ENCODE data around the gene KIF5A. TPM values are rescaled to one million over a fixed set of nuclear protein-coding genes. Genes with fewer than 3 reads are reported as not detected.
A peak's percentile ranks its signal among the peaks of the same experiment; 100 is the strongest.

KIF5A gene
- total and polyA plus RNA-seq, 2 of the 13 experiments (the other 11 are each of a cell fraction or from before 2014, with no cell fraction given), result 1.6 to 11.9 TPM

DNA sequence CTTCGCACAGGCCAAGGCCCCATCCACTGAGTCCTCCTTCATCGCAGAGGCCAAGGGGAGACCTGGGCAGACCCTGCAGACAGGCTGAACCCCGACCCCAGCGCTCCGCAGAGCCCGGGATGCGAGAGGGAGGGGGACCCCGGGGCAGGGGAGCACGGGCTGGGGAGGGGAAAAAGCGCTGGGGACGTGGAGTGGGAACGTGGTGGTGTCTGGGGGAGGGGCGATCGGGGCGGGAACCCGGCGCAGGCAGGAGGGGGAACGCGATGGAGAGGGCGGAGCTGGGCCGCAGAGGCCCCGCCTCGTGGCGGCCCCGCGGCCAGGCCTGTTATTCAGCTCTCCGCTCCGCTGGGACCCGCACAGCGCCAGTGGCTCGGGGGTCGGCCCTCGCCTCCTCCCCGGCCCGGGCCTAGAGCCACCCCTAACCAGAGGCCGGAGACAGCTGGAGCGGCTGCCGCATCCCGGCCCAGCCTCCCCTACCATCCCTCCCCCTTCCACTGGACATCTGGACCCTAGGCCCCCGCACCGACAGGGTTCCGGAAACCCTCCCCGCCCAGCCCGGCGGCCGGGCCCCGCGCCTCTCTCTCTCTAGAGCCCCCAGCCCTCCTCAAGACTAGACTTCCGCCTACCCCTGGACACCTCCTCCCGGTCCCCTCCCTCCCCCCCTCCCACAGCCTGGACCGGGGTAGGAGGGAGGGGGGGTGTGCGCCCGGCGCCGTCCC, 61.4 kb downstream of the KIF5A start, which contains the start of gene ARHGEF25 (continued):
- no peak for TF ChIP-seq AGO1 (IDR thresholded peaks at IDR 0.05; ENCODE audit: low read depth, low read length, poor library complexity, severe bottlenecking)
- no peak for TF ChIP-seq KAT2B (IDR thresholded peaks at IDR 0.05; ENCODE audit: borderline replicate concordance, low read depth, low read length)
- peak; percentile 39 for TF ChIP-seq ZSCAN21 (CRISPR knock-in tag; IDR thresholded peaks at IDR 0.05; ENCODE audit: borderline replicate concordance)
- TF ChIP-seq ESRRA (CRISPR knock-in tag; IDR thresholded peaks at IDR 0.05; ENCODE audit: low read depth), result no peak
- TF ChIP-seq ZNF660 (CRISPR knock-in tag; IDR thresholded peaks at IDR 0.05; ENCODE audit: borderline replicate concordance, low read depth), result no peak
- TF ChIP-seq PRMT3 (CRISPR knock-in tag; IDR thresholded peaks at IDR 0.05; ENCODE audit: borderline replicate concordance, low read depth), result no peak
- TF ChIP-seq SOX5 (CRISPR knock-in tag; IDR thresholded peaks at IDR 0.05; ENCODE audit: borderline replicate concordance), result peak; percentile 27; the same call in 1 of the 2 replicates
- TF ChIP-seq ZNF138 (CRISPR knock-in tag; IDR thresholded peaks at IDR 0.05; ENCODE audit: low read depth), result no peak
- TF ChIP-seq NFE2L2 (IDR thresholded peaks at IDR 0.05; ENCODE audit: low read length), result no peak
- peak; percentile 61 for TF ChIP-seq SP5 (CRISPR knock-in tag; IDR thresholded peaks at IDR 0.05; ENCODE audit: borderline replicate concordance, low read depth)
- TF ChIP-seq PAXIP1 (CRISPR knock-in tag; conservative IDR thresholded peaks at IDR 0.05), result peak; percentile 62
- TF ChIP-seq ZNF207 (IDR thresholded peaks at IDR 0.05; ENCODE audit: borderline replicate concordance), result no peak
- TF ChIP-seq ZNF547 (CRISPR knock-in tag; IDR thresholded peaks at IDR 0.05), result no peak
- TF ChIP-seq EEA1 (CRISPR knock-in tag; IDR thresholded peaks at IDR 0.05; ENCODE audit: borderline replicate concordance), result no peak
- peak; percentile 75 for TF ChIP-seq ZNF687 (CRISPR knock-in tag; IDR thresholded peaks at IDR 0.05)
- no peak for TF ChIP-seq ZNF326 (CRISPR knock-in tag; IDR thresholded peaks at IDR 0.05; ENCODE audit: borderline replicate concordance)
- TF ChIP-seq, protein P1, sequence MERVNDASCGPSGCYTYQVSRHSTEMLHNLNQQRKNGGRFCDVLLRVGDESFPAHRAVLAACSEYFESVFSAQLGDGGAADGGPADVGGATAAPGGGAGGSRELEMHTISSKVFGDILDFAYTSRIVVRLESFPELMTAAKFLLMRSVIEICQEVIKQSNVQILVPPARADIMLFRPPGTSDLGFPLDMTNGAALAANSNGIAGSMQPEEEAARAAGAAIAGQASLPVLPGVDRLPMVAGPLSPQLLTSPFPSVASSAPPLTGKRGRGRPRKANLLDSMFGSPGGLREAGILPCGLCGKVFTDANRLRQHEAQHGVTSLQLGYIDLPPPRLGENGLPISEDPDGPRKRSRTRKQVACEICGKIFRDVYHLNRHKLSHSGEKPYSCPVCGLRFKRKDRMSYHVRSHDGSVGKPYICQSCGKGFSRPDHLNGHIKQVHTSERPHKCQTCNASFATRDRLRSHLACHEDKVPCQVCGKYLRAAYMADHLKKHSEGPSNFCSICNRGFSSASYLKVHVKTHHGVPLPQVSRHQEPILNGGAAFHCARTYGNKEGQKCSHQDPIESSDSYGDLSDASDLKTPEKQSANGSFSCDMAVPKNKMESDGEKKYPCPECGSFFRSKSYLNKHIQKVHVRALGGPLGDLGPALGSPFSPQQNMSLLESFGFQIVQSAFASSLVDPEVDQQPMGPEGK (CRISPR knock-in tag; IDR thresholded peaks at IDR 0.05), result peak; percentile 77; the same call in 1 of the 2 replicates
- no peak for TF ChIP-seq ZNF24 (IDR thresholded peaks at IDR 0.05)
- no peak for TF ChIP-seq FOXA3 (CRISPR knock-in tag; IDR thresholded peaks at IDR 0.05)
- TF ChIP-seq ZNF292 (CRISPR knock-in tag; IDR thresholded peaks at IDR 0.05; ENCODE audit: borderline replicate concordance, low read depth), result no peak
